ENCODE measurements around the gene ARMC9.
"Not testable (repeated sequence)": the region's sequence is repeated elsewhere in the genome, so short reads cannot be mapped to it uniquely, and the experiment has no call there.

Gene ARMC9

DNA sequence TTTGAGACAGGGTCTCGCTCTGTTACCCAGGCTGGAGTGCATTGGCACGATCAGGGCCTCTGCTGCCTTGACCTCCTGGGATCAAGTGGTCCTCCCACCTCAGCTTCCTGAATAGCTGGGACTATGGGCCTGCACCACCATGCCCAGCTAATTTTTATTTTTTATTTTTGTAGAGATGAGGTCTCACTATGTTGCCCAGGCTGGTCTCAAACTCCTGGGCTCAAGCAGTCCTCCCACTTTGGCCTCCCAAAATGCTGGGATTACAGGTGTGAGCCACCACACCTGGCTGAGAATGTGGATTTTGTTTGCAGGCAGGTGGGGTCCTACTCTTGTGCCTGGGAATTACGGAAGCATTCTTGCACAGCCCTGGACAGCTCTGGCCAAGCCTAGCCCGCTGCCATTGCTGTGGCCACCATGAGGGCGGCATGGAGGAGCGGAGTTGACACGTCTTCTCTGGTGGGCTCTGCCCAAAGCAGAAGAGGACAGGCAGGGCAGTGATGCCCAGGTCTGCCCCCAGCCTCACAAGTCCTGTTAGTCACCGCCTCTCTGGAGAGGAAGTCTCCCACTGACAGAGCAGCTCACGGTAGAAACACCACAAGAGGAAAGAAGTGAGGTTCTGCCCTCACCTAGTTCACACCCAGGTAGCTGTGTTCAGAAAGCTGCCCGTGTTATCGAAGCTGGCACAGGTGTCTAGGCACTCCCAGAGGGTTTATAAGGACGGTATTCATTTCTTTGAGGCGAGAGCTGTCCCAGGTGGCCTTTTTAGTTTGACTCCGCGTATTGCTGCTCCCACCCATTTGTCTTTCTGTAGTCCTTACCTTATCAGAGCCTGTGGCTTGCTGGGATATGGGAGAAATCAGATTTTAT, 46.2 kb downstream of the ARMC9 start:
- no peak for DNase-seq

DNA sequence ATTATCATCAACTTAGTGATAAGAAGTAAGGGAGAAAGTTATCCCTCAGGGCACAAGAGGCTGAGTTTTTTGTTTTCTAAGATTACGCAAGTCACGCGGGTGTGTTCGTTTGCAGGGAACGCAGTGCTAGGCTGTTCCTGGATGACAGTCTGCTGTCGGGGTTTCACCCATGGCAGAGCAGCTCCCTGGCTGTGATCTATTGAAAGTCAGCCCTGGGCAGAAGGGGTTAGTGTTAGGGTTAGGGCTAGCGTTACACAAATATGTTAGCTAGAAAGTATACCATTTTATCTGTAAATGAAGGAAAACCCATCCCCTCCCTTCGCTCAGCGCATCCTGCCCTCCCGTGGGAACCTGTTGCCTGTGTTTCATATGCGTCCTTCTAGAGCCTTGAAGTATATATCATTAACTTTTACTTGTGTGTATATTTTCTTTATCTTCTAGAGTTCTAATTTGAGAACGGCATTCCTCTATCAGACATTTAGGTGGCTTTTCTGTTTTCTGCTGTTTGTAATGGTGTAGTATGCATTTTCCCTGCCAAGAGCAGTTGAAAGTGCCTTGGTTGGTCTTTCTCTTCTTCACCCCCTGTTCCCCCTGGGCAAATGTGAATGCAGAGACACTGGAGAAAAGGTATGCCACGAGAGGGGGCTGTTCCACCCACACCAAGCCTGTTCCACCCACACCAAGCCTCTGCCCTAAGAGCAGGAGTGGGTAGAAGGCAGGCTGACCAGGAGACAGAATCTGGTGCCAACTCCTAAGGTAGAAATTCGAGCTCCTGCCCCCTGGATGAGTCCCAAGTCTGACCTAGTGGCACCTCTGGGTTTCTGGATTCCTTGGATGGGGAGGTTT, 47.0 kb downstream of the ARMC9 start:
- DNase-seq: peak; percentile 42 to 55 (median 45)

DNA sequence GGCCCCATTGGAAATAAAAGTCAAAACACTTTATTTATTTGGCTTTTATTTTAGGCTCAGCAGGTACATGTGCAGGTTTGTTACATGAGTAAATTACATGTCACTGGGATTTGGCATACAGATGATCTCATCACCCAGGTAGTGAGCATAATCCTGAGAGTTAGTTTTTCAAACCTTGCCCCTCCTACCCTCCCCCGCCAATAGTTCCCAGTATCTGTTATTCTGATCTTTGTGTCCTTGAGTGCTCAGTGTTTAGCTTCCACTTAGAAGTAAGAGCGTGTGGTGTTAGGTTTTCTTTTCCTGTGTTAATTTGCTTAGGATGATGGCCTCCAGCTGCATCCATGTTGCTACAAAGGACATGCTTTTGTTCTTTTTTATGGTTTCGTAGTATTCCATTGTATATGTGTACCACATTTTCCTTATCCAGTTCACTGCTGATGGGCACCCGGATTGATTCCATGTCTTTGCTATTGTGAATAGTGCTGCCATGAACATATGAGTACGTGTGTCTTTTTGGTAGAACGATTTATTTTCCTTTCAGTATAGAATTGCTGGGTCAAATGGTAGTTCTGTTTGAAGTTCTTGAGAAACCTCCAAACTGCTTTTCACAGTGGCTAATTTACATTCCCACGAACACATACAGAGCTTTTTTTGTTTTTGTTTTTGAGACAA, 47.9 kb downstream of the ARMC9 start:
- DNase-seq: no peak

DNA sequence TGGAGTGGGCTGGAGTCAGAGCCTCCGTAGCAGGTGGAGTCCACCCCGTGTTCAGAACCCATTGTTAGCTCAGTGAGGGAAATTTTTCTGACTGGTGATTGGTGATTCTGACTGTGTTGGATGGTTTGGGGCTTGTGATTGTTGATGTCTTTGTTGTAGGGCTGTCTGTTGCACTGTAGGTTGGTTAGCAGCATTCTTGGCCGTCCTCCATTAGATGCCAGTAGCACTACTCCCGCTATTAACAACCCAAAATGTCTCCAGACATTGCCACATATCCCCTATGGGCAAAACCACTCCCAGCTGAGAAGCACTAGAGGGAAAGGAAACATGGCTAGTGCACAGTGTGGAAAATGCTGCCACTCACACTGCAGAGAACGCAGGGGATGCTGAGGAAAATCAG, 51.7 kb downstream of the ARMC9 start:
- no peak for DNase-seq

DNA sequence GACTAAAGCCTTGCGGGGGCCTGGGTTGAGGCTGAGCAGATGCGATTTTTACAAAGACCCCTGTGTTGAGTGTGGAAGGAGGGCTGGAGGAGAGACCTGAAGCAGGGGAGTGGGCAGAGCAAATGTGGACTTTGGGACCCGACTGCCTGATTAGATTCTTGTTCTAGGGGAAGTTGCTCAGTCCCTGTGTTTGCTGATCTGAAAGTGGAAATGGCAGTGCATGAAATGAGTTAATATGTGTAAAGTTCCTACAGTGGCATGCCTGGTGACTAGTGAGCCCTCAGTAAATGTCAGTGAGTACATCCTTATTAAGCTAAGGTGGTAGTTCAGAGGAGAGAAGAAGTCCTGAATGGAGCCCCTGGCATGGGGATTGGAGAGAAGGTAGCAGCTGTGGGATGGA, 52.3 kb downstream of the ARMC9 start:
- peak in 2 of 3 donors; percentile 27 to 30 for DNase-seq

DNA sequence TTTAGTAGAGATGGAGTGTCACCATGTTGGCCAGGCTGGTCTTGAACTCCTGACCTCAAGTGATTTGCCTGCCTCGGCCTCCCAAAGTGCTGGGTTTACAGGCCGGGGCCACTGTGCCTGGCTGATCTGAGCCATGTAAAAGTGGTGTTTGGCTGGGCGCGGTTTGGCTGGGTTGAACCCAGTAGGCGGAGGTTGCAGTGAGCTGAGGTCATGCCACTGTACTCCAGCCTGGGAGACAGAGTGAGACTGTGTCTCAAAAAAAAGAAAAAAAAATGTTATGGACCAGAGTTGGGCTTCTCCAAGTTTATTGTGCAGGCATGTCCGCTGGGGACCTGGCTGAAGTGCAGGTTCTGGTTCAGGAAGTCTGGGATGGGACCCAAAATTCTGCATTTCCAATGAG, 54.9 kb downstream of the ARMC9 start:
- not testable (repeated sequence) for DNase-seq

DNA sequence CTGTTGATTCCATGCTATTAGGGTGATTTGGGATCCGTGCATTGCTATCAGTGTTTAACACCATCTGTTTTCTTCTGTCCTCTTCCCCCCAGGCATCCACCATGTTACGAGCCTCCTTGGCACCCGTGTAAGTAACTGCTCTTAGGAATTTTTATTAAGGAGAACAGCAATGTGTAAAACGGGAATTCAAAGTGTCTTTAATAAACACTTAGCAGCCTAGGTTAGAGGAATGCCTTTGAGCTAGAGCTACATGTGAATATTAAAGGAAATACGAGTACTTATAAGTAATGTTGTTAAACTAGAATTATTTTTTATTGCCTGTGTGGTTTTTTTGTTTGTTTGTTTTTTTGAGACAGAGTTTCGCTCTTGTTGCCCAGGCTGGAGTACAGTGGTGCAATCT, 58.1 kb downstream of the ARMC9 start:
- no peak for DNase-seq

DNA sequence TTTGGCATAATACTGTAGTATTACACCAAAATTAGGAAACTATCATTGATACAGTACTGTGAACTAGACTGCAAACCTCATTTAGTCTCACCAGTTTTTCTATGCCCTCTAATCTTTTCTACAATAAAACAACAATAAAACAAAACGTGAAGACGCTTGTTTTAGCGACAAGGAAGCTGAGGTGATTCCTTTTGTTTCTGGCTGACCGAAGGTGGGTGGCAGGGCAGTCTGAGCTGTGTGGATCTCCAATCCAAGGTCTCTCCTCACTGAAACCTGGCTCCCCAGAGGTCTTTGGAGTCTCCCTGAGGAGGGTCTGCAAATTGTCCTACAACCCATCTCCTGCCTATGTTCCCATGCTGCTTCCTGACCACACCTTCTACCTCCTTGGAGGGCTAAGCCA, 59.3 kb downstream of the ARMC9 start:
- no peak for DNase-seq

DNA sequence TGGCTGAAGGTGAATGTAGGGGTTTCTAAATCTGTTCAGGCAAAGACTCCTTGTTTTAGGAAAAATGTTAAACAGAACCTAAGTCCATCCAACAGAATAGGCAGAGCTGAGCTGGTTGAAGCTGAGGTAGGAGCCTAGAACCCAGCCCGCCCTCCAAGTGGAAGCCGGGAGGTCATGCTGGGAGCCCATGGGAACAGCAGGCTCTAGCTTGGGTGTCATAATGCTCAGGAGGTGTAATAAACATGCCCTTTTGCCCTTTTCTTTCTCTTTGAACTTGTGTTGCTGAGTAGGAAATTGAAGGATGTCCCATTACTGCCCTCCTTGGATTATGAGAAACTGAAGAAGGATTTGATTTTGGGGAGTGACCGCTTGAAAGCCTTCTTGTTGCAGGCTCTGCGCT, 60.3 kb downstream of the ARMC9 start:
- DNase-seq: no peak

DNA sequence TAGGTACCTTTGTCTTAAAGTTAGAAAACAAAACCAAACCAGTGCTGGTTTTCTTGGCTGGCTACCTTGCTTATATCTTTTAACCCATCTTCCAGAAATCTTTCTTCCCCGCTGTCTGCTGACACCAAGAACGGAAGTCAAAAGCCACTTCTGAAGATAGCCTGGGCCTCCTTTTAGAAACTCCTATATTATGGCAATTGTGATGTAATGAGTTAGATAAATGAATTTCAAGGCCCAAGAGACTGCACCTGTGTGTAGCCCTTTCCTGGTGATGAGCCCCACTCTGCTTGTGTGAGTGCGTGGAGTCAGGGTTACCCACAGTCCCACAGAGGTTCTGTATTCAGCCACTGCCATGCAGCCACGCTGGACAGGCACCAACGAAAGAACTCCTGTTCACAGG, 60.7 kb downstream of the ARMC9 start:
- DNase-seq: no peak

DNA sequence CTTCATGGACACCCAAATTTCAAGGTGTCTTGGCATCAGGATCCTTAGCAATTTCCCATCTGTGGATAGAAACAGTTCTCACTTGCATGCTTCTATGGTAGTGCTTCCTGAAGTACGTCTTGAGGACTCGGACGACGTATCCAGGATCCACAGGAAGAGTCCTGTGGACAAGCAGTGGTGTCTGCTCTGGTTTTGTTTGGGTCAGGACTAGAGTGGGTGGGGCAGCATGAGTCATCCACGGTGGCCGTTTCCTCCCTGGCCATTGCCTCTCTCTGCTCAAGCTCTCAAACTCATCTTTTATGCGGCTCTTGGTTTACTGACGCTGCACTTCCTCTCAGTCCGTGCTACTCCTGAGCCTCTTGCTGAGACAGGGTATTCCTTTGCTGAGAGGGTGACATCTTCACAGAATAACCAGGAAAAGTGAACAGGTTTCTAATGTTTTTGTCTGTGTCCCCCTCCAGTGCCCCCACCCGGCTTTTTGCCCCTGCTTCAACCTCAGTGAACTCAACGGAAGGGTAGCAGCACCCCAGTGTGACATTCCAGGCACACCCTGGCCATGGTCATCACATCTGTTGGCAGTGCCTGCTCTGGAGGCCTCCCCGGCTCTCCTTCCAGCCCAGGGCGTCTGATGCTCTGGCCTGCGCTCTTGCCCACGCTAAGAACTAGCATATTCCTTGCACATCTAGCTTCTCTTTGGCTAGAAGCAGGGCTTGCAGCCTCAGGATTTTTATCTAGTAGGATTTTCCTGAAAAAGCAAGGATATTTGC, 62.2 kb downstream of the ARMC9 start:
- DNase-seq: peak; percentile 49 to 53 (median 50)

DNA sequence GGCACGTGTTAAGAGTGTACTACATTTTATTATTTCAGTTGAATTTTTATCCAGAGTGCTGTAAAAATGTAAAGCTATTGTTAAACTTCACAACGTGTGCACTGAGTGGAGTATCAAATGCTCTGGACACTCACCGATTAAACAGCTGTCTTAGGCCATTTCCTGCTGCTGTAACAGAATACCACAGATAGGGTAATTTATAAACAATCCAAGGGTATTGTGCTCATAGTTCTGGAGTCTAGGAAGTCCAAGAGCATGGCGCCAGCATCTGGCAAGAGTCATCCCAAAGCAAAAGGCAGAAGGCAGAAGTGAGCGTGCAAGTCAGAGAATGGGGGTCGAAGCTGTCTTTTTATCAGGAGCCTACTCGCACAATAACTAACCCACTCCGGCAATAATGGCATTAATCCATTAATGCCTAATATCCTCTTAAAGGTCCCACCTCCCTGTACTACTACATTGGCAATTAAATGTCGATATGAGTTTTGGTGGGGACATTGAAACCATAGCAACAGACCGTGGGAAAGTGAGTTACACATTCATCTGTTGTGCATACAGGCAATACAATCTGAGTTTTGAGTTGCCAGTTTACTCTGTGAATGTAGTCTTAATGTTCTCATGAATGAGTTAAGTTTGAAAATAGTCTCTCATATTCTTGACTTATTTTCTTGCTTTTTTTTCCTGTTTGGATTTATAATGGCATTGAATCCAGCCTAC, 64.8 kb downstream of the ARMC9 start:
- DNase-seq: no peak

DNA sequence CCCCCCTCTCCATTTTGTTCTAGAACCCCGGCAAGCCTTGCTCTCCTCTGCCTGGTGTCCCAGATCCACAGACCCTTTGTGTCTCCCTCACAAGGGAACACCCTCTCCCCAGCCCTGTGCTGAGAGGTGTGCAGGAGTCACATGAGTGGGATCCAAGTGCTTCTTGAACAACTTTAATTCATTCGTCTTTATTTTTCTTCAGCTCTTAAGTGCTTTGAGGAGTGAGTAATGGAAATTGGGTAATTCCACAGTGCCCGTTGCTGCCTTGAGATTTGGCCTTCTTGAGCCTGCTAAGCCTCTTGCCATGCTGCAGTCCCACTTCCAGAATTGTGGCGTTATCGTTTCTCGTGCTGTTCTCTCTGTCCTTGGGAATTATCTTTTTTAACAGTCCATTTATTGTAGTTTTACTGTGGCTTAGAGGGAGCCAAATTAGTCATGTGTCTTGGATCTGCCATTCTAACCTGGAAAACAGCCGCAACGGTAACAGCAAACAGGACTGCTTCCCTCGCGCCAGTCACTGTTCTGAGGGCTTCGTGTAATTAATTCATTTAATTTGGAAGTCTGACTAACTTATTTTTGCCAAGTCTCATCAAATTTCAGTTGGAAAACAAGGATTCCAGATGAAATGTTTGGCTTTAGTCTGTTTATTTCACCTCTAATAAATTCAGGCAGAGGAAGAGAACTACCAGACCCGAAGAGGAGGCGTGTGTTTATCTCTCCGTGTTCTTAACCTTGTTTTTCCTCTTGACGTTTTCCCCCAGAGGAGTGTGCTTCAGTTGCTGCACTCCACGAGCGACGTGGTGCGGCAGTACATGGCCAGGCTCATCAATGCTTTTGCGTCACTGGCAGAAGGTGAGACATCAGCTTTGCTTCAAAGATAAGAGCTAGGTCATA, 72.0 kb downstream of the ARMC9 start:
- no peak for DNase-seq

DNA sequence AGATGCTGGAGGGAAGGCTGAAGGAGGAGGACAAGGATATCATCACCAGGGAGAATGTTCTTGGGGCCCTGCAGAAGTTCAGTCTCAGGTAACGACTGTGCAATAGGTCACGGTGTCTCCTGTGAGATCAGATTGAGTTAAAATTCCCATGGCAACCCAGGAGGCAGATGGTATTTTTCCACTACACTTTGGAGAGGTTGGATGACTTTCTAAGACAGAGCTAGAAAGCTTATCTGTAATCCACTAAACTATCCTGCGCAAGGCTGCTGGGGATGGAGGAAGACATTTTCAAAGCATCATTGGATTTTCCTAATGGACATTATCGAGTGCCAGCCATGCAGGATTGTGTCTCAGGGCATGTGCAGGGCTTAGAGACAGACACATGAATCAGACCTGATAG, 74.6 kb downstream of the ARMC9 start:
- no peak for DNase-seq

DNA sequence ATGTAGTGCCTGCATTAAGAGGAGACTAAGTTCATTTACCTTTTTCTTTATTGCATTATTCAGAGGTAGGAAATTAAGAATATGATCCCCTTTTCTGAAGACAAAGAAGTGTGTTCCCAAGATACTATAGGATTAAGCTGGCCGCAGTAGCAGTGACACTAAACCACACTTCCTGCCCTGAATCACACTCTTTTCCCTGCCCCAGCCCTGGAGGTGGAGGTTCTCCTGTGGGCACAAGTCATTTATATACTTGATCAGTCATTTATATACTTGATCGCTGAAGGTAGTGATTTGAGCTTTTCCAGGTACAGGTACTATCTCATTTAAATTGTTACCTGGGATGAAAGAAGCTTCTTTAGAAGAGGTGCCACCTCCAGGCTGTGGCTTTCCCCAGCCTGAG, 78.6 kb downstream of the ARMC9 start:
- DNase-seq: no peak

DNA sequence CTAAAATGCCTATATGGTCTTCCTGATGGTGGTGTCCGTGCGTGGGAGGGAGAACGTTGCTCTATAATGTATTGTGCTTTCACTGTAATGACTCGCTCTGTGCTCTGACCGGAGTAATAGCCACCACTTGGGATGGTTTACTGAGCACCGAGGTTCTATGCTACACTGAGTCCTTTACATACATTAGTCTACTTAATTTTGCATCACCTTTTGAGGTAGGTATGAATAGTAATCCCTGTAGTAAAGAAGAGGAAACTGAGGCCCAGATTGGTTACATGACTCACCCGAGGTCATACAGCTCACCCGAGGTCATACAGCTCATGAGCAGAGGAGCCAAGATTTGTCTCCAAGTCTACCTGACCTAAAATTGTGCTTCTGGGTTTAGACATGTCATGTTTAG, 79.5 kb downstream of the ARMC9 start:
- no peak for DNase-seq

DNA sequence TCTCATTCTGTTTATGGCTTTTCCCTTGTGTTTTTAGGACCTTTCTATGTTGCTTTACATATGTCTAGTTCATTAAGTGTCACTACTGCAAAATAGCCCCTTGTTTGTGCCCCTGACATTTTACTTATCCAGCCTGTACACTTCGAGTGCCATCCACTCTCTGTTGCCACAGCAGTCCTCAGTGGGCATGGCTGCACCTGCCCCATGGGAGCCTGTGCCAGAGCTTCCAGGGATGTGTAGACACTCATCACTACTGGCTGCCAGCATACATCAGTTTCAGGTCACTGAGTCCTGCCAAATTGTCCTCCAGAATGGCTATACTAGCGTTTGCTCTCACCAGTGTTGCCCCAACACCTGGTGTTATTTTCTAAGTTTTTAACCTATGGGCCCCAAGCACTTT, 80.4 kb downstream of the ARMC9 start:
- no peak for DNase-seq

DNA sequence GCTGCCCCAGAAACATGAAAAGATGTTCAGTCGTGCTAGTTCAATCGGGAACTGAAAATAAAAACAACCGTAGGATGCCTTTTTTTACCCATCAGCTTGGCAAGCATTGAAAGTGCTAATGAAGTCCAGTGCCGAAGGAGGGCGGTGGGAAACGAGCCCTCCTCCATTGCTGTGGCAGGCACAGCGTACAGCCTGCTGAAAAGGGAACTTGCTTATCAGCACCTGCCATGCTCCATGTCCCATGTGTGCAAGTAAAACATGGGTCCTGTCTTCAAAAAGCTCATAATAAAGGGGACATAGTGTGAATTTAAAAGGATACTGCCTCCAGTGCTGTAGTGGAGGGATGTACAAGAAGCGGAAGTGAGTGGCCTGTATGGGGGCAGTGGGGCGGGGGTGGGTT, 82.4 kb downstream of the ARMC9 start:
- DNase-seq: no peak

DNA sequence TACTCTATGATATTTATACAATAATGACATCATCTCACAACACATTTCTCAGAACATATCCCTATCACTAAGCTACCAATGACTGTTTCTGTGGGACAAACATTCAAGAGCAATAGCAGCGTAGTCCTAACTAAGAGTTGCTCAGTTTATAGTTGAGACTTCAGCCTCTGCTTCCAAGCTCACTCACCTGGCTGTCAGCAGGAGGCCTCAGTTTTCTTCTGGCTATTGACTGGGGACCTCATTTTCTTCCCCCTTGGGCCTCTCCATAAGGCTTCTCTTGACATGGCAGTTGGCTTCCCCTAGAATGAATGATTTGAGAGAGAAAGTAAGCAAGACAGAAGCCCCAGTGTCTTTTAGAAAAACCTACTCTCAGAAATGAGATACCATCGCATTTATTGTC, 85.9 kb downstream of the ARMC9 start:
- DNase-seq: no peak

DNA sequence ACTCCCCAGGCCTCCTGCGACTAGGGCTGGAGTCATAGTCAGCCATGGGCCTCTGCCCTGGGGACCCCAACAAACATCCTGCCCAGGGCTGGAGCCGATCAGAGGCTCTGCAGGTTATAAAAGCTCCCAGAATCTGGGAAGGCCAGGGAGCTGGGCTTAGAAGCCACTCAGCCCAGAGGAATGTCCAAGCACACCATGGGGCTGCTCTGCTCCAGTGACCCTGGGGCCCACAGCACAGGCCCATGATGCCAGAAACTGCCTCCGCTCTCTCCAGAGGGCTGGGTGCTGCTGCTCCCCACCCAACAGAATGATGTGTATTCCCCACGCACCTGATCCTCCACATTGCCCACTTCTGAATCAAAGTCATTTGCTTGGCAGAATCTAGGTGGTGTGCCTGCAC, 88.5 kb downstream of the ARMC9 start:
- no peak for DNase-seq

DNA sequence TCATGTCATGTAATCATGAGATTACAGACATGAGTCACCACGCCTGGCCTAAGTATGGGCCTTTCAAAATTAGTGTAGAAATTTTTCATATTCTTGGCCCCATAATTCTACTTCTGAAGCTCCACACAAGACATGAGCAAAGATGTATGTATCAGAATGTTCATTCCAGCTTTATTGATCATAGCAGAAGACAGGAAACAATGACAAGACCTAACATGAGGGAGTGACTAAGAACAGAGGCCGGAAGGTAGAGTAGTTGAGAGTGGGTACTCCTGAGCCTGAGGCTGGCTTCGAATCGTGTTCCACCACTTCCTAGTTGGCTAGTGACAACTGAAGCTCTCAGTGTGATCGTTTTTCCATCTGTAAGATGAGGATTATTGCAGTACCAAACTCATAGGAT, 89.3 kb downstream of the ARMC9 start:
- no peak for DNase-seq
